Mucosa of descending colon (tissue), 3 donors: ENCODE results near the gene LITAF. TPM values are rescaled to one million over a fixed set of nuclear protein-coding genes. Genes with fewer than 3 reads are reported as not detected.
A peak's percentile ranks its signal among the peaks of the same experiment; 100 is the strongest.

Experiments used
- ATAC-seq: fragments of 200-7000 bp; cut with Tn5 transposase; one replicate; pipeline ENCODE4 v1.9.1; 2020; ENCODE audit warnings: mild to moderate bottlenecking, moderate library complexity
- DNase-seq, 3 donors: peaks; one replicate each; pipeline ENCODE4 v3.0.0-alpha.2; 2020
- H3K36me3 ChIP-seq: fragments of 200-600 bp; one replicate; pipeline ENCODE4 v1.8.0; 2021; ENCODE audit warnings: low read depth, mild to moderate bottlenecking
- H3K4me1 ChIP-seq: fragments of 200-600 bp; one replicate; pipeline ENCODE4 v1.8.0; 2021; ENCODE audit warnings: low read depth, mild to moderate bottlenecking
- H3K4me3 ChIP-seq: fragments of 200-600 bp; one replicate; pipeline ENCODE4 v1.8.0; 2021; ENCODE audit warnings: mild to moderate bottlenecking
- H3K9me3 ChIP-seq: fragments of 200-600 bp; one replicate; pipeline ENCODE4 v1.8.0; 2021; ENCODE audit warnings: mild to moderate bottlenecking
- intact Hi-C, 2 donors: fragments of 100-400 bp; cut with DNase I in 1 of 2; cut with micrococcal nuclease in 1 of 2; formaldehyde crosslinking; loops; one replicate each; pipeline versions ENCODE4 v1.11.0 to v1.11.1; 2022; cut with DNase I, micrococcal nuclease
- total RNA-seq, 3 donors: library from RNA; stranded (reverse); fragmentation: NEBNext Ultra II Directional in 2 of 3; extraction: Animal tissue kit (Norgen Biotek cat#: 25700) in 2 of 3; gene quantifications; one replicate each; pipeline versions ENCODE4 v1.2.1 to v1.2.4, GENCODE V29; 2021 to 2023
- TF ChIP-seq, protein P1 (sequence below): fragments of 200-600 bp; IDR thresholded peaks from one replicate; pipeline ENCODE4 v1.8.0; 2022; ENCODE audit warnings: antibody characterized with exemption, mild to moderate bottlenecking
- donor health status: DM: no; HTN: no; CAD: no; lungs with moderate emphysema.
- donor health status: DM: no; HTN: no; CAD: no.
- donor health status: DM: no; HTN: yes; CAD: no.

LITAF gene
- total RNA-seq, 3 donors from 2014 or later = 140 to 308 (median 246) TPM

GRCh38 chr16:11619327-11619851, 32.7 kb upstream of the LITAF start:
- intact Hi-C loops = no loop called here
- Histone ChIP-seq H3K4me3 (no peak overlapping the region), H3K9me3 (no peaks in the 10 kb centered on the region), H3K4me1 (peaks cover 3% of the 10 kb centered on the region), H3K36me3 (no peaks in the 10 kb centered on the region)
- TF ChIP-seq, protein P1, sequence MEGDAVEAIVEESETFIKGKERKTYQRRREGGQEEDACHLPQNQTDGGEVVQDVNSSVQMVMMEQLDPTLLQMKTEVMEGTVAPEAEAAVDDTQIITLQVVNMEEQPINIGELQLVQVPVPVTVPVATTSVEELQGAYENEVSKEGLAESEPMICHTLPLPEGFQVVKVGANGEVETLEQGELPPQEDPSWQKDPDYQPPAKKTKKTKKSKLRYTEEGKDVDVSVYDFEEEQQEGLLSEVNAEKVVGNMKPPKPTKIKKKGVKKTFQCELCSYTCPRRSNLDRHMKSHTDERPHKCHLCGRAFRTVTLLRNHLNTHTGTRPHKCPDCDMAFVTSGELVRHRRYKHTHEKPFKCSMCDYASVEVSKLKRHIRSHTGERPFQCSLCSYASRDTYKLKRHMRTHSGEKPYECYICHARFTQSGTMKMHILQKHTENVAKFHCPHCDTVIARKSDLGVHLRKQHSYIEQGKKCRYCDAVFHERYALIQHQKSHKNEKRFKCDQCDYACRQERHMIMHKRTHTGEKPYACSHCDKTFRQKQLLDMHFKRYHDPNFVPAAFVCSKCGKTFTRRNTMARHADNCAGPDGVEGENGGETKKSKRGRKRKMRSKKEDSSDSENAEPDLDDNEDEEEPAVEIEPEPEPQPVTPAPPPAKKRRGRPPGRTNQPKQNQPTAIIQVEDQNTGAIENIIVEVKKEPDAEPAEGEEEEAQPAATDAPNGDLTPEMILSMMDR = no peak
- DNase-seq (no peak), ATAC-seq (peak; percentile 44)

- H3K36me3 ChIP-seq = no peaks in the 10 kb centered on the region
- TF ChIP-seq, protein P1 = no peak
- intact Hi-C loops = no loop called here
- H3K4me1 ChIP-seq = peaks cover 8% of the 10 kb centered on the region
- H3K4me3 ChIP-seq = no peak overlapping the region
- H3K9me3 ChIP-seq = no peaks in the 10 kb centered on the region
- ATAC-seq (no peak), DNase-seq (no peak)
Measured at GRCh38 chr16:11618107-11618717, 31.5 kb upstream of the LITAF start.

DNA sequence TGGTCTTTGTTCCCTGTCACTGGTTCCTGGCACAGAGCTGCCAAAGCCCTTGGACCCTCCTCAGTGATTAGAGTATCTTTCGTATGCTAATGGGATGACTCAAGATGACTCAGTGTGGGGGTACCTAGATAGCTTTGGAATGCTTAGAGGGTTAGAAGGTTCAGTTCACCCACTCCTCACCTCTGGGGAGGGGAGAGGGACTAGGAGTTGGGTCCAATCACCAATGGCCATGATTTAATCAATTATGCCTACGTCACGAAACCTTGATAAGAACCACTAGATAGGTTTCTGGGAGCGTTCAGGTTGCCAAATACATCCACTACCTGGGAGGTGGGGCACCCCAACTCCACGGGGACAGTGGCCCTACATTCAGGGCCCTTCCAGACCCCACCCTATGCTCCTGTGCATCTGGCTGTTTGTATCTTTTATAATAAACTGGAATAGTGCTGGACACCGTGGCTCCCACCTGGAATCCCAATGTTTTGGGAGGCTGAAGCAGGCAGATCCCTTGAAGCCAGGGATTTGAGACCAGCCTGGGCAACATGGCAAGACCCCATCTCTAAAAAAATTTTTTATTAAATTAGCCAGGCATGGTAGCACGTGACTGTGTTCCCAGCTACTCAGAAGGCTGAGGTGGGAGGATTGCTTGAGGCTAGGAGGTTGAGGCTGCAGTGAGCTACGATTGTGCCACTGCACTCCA, 29.2 kb upstream of the LITAF start:
- H3K4me1 ChIP-seq = peaks cover 24% of the 10 kb centered on the region
- intact Hi-C loops = no loop called here
- TF ChIP-seq, protein P1 = no peak
- H3K9me3 ChIP-seq = no peaks in the 10 kb centered on the region
- ATAC-seq (no peak), DNase-seq (no peak)
- H3K36me3 ChIP-seq = no peaks in the 10 kb centered on the region
- H3K4me3 ChIP-seq = no peak overlapping the region

DNA sequence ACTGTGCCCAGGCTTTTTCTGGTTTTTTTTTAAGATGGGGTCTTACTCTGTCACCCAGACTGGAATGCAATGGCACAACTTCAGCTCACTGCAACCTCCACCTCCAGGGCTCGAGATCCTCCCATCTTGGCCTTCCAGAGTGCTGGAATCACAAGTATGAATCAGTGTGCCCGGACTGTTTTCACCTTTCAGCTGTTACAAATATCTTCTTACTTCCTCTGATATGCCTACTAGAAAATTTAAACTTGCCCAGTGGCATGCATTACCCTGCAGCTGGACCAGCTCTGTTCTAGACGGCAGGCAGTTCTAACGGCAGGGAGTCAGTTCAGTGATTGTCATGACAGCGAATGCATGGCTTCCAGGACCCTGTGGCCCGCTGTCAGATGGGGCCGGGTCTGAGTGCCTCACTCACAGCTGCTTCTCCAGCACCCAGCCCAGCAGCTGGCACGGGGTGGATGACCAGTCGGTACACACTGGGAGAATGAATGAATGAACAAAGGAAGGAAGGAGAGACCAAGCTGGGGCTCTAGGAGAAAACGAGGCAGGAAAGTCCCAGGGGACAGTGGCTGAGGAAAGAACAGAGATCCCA, 28.0 kb upstream of the LITAF start:
- Histone ChIP-seq H3K4me3 (no peak overlapping the region), H3K4me1 (peaks cover 24% of the 10 kb centered on the region), H3K9me3 (no peaks in the 10 kb centered on the region), H3K36me3 (no peaks in the 10 kb centered on the region)
- ATAC-seq (no peak), DNase-seq (peak in 2 of 3 donors; percentile 38 to 45)
- intact Hi-C loops = no loop called here
- TF ChIP-seq, protein P1 = no peak

- DNase-seq = peak; percentile 86 to 88 (median 87)
- intact Hi-C loops = no loop called here
- Histone ChIP-seq H3K4me1 (peaks cover 24% of the 10 kb centered on the region), H3K36me3 (no peaks in the 10 kb centered on the region), H3K9me3 (no peaks in the 10 kb centered on the region), H3K4me3 (no peak overlapping the region)
- peak; percentile 79 for ATAC-seq
- TF ChIP-seq, protein P1 = no peak
Measured at GRCh38 chr16:11613381-11614303, 26.9 kb upstream of the LITAF start.
